HCT116 (cell line): ENCODE results near the gene SLA2.

Experiments used
- EZH2 ChIP-seq: fragments of 200-600 bp; sonication (generic); IDR thresholded peaks from 2 replicates; pipeline ENCODE4 v1.6.1; 2017; ENCODE audit warnings: antibody characterized with exemption, mixed run types
- EZH2phosphoT487 ChIP-seq: fragments of 200-600 bp; IDR thresholded peaks from 2 replicates; pipeline ENCODE4 v1.6.1; 2018; ENCODE audit warnings: antibody characterized with exemption, borderline replicate concordance
- TCF7L2 ChIP-seq: IDR thresholded peaks from 2 replicates; pipeline ENCODE4 v1.7.0; 2011; ENCODE audit warnings: borderline replicate concordance, inconsistent platforms; ENCODE audit not compliant: insufficient read depth, insufficient read length; ENCODE audit errors: extremely low read depth
- ZBTB33 ChIP-seq: IDR thresholded peaks from 2 replicates; pipeline ENCODE4 v1.6.1; 2011; ENCODE audit warnings: mild to moderate bottlenecking, low read length, moderate library complexity; ENCODE audit not compliant: insufficient replicate concordance; ENCODE audit errors: extremely low read depth
- TF ChIP-seq, protein P1 (sequence below), 3 experiments: fragments of 200-600 bp in 1 of 3; sonication (generic) in 1 of 3; IDR thresholded peaks in 2 of 3; conservative IDR thresholded peaks in 1 of 3; 2 replicates each; pipeline ENCODE4 v1.5.1; 2012 to 2017; ENCODE audit warnings: low read depth in 2 of 3, low read length in 2 of 3, antibody characterized with exemption in 1 of 3, borderline replicate concordance in 1 of 3, control low read depth in 1 of 3, mild to moderate bottlenecking in 1 of 3, mixed read lengths in 1 of 3, mixed run types in 1 of 3, moderate library complexity in 1 of 3; ENCODE audit not compliant: insufficient read depth in 1 of 3

GRCh38 chr20:36687850-36688249 lies 41.9 kb upstream of the SLA2 start:
- TF ChIP-seq TCF7L2: no peak
- TF ChIP-seq, protein P1, sequence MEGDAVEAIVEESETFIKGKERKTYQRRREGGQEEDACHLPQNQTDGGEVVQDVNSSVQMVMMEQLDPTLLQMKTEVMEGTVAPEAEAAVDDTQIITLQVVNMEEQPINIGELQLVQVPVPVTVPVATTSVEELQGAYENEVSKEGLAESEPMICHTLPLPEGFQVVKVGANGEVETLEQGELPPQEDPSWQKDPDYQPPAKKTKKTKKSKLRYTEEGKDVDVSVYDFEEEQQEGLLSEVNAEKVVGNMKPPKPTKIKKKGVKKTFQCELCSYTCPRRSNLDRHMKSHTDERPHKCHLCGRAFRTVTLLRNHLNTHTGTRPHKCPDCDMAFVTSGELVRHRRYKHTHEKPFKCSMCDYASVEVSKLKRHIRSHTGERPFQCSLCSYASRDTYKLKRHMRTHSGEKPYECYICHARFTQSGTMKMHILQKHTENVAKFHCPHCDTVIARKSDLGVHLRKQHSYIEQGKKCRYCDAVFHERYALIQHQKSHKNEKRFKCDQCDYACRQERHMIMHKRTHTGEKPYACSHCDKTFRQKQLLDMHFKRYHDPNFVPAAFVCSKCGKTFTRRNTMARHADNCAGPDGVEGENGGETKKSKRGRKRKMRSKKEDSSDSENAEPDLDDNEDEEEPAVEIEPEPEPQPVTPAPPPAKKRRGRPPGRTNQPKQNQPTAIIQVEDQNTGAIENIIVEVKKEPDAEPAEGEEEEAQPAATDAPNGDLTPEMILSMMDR (IDR thresholded peaks at IDR 0.05 in 2 of 3, conservative IDR thresholded peaks at IDR 0.05 in 1 of 3; ENCODE audit: borderline replicate concordance in 1 of 3, insufficient read depth in 1 of 3, low read depth in 2 of 3, low read length in 2 of 3): no peak
- no peak for TF ChIP-seq EZH2phosphoT487
- TF ChIP-seq EZH2: no peak
- no peak for TF ChIP-seq ZBTB33
